ENCODE measurements around the gene IFI30.

Gene IFI30

GRCh38 chr19:18223860-18224524 lies 50.4 kb downstream of the IFI30 start:
- DNase-seq (ENCODE audit: extremely low read depth in 1 of 2, low read depth in 1 of 2) = no peak

- peak; percentile 87 to 95 for DNase-seq (ENCODE audit: extremely low read depth in 1 of 2, low read depth in 1 of 2)
Observed at GRCh38 chr19:18224525-18225354, 51.1 kb downstream of the IFI30 start.

GRCh38 chr19:18225355-18225701 lies 51.7 kb downstream of the IFI30 start:
- DNase-seq (ENCODE audit: extremely low read depth in 1 of 2, low read depth in 1 of 2) = no peak

DNA sequence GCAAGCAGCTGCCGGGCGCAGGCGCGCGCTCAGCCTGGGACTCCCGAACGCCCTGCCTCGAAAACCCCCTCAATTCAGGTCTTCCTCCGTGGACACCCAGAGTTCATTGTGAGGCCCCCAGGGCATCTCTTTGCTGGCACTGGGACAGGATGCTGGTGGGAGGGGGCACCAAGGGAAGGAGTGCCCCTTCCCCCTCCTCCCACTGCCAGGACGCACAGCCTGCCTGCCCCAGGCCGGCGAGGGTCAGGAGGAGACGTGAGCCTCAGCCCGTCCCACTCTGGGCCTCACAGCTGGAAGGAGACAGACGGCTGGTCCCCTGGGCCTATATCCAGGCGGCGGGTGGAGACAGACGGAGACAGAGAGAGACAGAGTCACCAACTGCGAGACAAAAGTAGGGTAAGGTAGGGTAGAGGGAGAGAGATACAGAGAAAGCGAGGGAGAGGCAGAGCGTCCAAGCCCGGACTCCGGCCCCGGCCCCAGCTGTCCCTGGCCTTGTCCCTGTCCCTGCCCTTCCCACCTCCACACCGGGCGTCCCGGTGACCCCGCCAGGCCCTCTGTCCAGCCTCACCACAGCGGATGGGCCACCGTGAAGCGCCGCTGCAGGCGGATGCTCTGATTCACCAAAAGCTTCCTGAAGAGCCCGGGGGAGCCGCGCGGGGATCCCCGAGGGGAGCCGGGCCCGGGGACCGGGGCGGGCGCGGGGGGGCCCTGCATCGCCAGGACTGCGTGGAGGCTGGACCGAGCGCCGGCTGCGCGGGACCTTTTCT lies 52.3 kb downstream of the IFI30 start, which contains the start of gene PDE4C:
PDE4C (minus strand) TSS at position 737 of the 767 bp plus-strand sequence; CDS start at position 714, 23 bp downstream.
- no peak for DNase-seq (ENCODE audit: extremely low read depth in 1 of 2, low read depth in 1 of 2)

DNA sequence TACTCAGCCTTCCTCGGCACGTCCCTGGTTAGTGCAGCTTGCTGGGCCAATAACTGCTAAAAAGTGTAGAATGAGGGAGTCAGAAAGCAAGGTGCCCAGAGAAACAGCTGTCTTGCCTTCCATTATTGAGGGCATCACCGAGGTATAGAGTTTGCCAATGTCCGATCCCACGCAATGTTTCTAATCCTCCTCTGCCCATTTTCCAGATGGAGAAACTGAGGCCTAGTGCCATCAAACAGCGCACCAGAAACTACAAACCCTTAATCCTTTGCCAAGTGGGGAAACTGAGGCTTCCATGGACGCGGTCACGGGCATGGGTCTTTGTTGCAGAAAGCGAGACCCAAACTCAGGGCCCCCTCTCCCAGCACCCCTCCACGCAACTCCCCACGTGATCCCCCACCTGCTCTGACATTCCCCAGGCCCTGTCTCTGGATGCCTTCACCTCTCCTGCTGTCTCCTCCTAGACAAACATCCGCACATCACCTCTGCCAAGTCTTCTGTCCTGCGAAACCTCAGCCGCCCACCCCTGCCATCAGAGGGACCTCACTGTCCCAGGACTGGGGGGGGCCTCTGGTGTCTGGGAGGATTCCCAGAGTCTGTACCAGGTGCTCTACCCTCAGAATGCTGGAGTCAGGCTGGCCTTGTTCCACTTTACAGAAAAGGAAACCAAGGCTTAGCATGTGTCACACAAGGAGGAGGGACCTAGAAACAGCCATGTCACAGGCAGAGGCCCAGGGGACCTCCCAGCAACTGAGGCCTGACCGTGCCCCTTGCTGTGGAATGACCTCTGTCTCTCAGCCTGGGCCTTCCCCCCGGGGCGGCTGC lies 53.6 kb downstream of the IFI30 start:
- DNase-seq (ENCODE audit: extremely low read depth in 1 of 2, low read depth in 1 of 2) = no peak

Data from stimulated activated CD8-positive, alpha-beta memory T cell treated with anti-CD3 and anti-CD28 coated beads, Interleukin-7, amount 100 ng/mL, for 48 hours (primary cell).